C4-2B (cell line): ENCODE results near the gene NUP188.

Experiments used
- ZFX ChIP-seq: fragments of 450-650 bp; IDR thresholded peaks from 2 replicates; pipeline ENCODE4 v1.6.1; 2017
- TF ChIP-seq, protein P1 (sequence below): fragments of 450-650 bp; conservative IDR thresholded peaks from 2 replicates; pipeline ENCODE4 v1.5.1; 2017; ENCODE audit warnings: mild to moderate bottlenecking

DNA sequence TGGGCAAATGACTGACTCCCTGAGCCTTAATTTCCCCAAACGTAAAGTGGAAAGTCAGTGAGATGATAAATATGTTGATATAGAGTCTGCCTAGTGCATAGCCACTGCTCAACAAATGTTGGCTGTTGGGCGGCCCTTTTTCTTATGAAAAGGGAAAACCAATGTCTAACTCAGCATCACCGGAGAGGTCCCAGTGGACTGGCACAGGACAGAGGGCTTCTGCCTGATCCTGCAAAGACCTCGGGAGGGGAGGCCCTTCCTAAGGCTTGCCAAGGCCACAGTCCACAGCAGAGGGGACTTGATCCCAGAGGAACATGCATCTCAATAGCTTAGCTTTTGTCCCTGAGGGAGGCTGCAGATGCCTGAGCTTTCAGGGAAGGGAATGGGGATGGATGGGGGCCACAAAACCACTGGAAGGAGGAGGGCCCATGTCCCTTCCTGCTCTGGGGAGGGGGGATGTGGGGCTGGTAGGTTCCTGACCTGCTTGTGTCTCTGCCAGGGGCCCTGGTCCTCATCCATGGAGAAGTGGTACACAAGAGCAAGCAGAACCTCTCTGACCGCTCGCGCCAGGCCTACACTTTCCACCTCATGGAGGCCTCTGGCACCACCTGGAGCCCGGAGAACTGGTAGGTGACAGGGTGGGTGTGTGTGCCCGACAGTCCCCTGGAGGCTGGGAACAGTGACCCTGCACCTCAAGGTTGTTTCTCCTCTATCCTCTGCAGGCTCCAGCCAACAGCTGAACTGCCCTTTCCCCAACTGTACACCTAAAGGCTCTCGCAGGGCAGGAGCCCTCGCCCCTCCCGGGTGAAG, 6.3 kb upstream of the NUP188 start:
- TF ChIP-seq, protein P1, sequence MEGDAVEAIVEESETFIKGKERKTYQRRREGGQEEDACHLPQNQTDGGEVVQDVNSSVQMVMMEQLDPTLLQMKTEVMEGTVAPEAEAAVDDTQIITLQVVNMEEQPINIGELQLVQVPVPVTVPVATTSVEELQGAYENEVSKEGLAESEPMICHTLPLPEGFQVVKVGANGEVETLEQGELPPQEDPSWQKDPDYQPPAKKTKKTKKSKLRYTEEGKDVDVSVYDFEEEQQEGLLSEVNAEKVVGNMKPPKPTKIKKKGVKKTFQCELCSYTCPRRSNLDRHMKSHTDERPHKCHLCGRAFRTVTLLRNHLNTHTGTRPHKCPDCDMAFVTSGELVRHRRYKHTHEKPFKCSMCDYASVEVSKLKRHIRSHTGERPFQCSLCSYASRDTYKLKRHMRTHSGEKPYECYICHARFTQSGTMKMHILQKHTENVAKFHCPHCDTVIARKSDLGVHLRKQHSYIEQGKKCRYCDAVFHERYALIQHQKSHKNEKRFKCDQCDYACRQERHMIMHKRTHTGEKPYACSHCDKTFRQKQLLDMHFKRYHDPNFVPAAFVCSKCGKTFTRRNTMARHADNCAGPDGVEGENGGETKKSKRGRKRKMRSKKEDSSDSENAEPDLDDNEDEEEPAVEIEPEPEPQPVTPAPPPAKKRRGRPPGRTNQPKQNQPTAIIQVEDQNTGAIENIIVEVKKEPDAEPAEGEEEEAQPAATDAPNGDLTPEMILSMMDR: no peak
- TF ChIP-seq ZFX: no peak
